ENCODE data around the gene BST2. TPM values are rescaled to one million over a fixed set of nuclear protein-coding genes. Genes with fewer than 3 reads are reported as not detected.

Gene BST2
- total RNA-seq, 1 donor, result 25.1 TPM

DNA sequence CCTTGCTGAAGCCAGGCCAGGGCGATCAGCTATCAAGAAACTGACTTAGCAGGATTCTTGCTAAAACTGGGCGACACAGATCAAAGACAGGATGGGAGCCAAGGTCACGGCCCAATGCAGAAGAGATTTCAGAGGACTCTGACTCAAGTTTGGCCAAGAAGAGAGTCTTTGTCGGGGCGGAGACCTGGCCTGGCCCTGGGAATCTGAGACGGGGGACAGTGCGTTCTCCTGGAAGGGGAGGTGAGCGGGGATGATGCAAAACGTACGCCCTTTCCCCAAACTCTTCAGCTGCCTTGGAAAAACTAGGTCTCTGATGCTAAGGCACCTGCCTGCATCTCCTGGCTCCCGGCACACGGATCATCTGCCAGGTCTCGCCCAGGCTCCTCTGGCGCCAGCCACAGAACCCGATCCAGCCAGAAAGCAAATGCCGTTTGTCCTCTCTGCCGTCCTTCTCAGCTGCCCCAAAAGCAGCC lies 24.2 kb upstream of the BST2 start:
- no peak overlapping the region for H3K4me3 ChIP-seq (ENCODE audit: low read length)
- no peaks in the 10 kb centered on the region for H3K9me3 ChIP-seq (ENCODE audit: low read depth, low read length)
- no peaks in the 10 kb centered on the region for H3K27me3 ChIP-seq (ENCODE audit: insufficient read depth, low read length)
- H3K4me1 ChIP-seq (ENCODE audit: insufficient read depth, low read length), result no peaks in the 10 kb centered on the region

DNA sequence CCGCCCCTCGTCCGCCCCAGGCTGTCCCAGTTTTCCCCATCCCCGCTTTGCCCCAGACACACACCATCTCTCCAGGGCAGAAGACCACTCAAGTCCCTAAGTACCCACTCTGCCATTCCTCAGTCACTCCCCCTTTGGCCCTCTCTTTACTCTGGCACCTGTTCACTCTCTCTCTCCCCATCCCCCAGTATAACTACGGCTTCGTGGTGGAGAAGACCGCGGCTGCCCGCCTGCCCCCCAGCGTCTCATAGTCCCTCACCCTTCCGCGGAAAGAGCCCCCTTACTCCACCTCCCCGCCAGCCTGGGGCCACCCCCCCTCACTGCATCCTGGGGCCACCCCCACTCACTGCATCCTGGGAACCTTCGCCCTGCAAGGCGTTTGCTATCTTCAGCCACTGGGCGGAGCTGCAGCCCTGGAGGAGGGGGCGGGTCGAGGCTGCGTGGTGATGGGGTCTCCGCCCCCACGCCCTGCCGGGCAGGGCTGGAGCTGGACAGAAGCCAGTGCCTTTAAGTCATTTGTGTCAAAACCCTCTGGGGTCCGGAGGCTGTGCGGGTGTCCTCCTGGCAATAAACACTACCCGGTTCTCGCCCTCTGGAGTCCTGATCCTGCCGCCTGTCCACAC lies 19.4 kb upstream of the BST2 start:
- Histone ChIP-seq H3K4me1 (ENCODE audit: insufficient read depth, low read length) (peaks cover 8% of the 10 kb centered on the region), H3K9me3 (ENCODE audit: low read depth, low read length) (no peaks in the 10 kb centered on the region), H3K4me3 (ENCODE audit: low read length) (no peak overlapping the region), H3K27me3 (ENCODE audit: insufficient read depth, low read length) (no peaks in the 10 kb centered on the region)

- peaks cover 17% of the 10 kb centered on the region for H3K4me1 ChIP-seq (ENCODE audit: insufficient read depth, low read length)
- no peak overlapping the region for H3K4me3 ChIP-seq (ENCODE audit: low read length)
- no peaks in the 10 kb centered on the region for H3K9me3 ChIP-seq (ENCODE audit: low read depth, low read length)
- no peaks in the 10 kb centered on the region for H3K27me3 ChIP-seq (ENCODE audit: insufficient read depth, low read length)
These were observed 18.2 kb upstream of the BST2 start for GRCh38 chr19:17423429-17424208.

DNA sequence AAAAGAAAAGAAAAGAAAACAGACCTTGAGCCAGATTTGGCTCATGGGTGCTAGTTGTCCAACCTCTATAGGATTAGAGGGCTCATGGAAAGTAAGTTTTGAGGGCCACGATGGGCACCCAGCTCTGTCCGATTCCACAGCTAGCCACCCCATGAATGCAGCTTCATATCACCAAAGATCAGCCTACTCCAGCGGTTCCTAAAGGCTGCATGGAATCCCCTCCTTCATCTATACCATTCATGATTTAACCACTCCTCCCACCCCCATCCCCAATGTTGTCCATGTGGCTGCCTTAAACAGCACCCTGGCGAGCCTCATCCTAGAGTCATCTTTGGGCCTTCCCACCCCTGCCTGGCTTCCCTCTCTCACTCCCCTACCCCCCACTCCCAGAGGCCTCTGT lies 16.5 kb upstream of the BST2 start:
- Histone ChIP-seq H3K4me1 (ENCODE audit: insufficient read depth, low read length) (peaks cover 17% of the 10 kb centered on the region), H3K9me3 (ENCODE audit: low read depth, low read length) (no peaks in the 10 kb centered on the region), H3K27me3 (ENCODE audit: insufficient read depth, low read length) (no peaks in the 10 kb centered on the region), H3K4me3 (ENCODE audit: low read length) (no peak overlapping the region)

- Histone ChIP-seq H3K9me3 (ENCODE audit: low read depth, low read length) (no peaks in the 10 kb centered on the region), H3K27me3 (ENCODE audit: insufficient read depth, low read length) (no peaks in the 10 kb centered on the region), H3K4me1 (ENCODE audit: insufficient read depth, low read length) (peaks cover 17% of the 10 kb centered on the region), H3K4me3 (ENCODE audit: low read length) (peak overlapping the region; percentile 62)
These were observed 15.1 kb upstream of the BST2 start for GRCh38 chr19:17420475-17420924.

- Histone ChIP-seq H3K4me1 (ENCODE audit: insufficient read depth, low read length) (peaks cover 17% of the 10 kb centered on the region), H3K9me3 (ENCODE audit: low read depth, low read length) (no peaks in the 10 kb centered on the region), H3K4me3 (ENCODE audit: low read length) (peak within 1 kb of the TSS; percentile 62), H3K27me3 (ENCODE audit: insufficient read depth, low read length) (no peaks in the 10 kb centered on the region)
These were observed 14.4 kb upstream of the BST2 start, which contains the start of gene MVB12A for GRCh38 chr19:17419621-17420474. Gene MVB12A, plus strand, starts transcription at chr19:17420047. Its CDS starts 89 bp downstream, at chr19:17420136.

GRCh38 chr19:17419154-17419620 lies 13.8 kb upstream of the BST2 start:
- Histone ChIP-seq H3K4me3 (ENCODE audit: low read length) (peak overlapping the region; percentile 62), H3K4me1 (ENCODE audit: insufficient read depth, low read length) (peaks cover 17% of the 10 kb centered on the region), H3K9me3 (ENCODE audit: low read depth, low read length) (no peaks in the 10 kb centered on the region)

GRCh38 chr19:17418710-17419109 lies 13.3 kb upstream of the BST2 start:
- no peak overlapping the region for H3K4me3 ChIP-seq (ENCODE audit: low read length)
- H3K9me3 ChIP-seq (ENCODE audit: low read depth, low read length), result no peaks in the 10 kb centered on the region
- H3K27me3 ChIP-seq (ENCODE audit: insufficient read depth, low read length), result no peaks in the 10 kb centered on the region
- peaks cover 17% of the 10 kb centered on the region for H3K4me1 ChIP-seq (ENCODE audit: insufficient read depth, low read length)

More at GRCh38 chr19:17419154-17419620, 13.8 kb upstream of the BST2 start:
- H3K27me3 ChIP-seq (ENCODE audit: insufficient read depth, low read length), result no peaks in the 10 kb centered on the region

DNA sequence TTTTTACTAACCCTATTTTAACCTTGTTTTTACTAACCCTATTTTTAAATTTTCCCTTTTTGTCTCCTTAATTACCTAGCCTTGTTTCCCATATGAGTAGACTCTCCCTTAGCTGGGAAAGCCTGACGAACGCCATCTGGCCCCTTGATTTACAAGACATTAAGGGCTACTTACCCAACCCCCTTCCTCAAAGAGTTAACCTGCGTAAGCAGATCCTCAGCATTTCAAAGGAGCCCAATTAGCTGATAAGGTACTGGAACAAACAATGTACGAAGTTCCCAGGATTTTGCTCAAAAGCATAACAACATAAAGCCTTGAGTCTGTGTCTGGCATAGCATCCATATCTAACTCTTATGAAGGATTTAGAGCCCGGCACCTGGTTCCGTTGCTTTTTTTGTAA lies 9.7 kb upstream of the BST2 start:
- no peak overlapping the region for H3K4me3 ChIP-seq (ENCODE audit: low read length)
- peaks cover 9% of the 10 kb centered on the region for H3K4me1 ChIP-seq (ENCODE audit: insufficient read depth, low read length)
- H3K9me3 ChIP-seq (ENCODE audit: low read depth, low read length), result no peaks in the 10 kb centered on the region
- H3K27me3 ChIP-seq (ENCODE audit: insufficient read depth, low read length), result no peaks in the 10 kb centered on the region

DNA sequence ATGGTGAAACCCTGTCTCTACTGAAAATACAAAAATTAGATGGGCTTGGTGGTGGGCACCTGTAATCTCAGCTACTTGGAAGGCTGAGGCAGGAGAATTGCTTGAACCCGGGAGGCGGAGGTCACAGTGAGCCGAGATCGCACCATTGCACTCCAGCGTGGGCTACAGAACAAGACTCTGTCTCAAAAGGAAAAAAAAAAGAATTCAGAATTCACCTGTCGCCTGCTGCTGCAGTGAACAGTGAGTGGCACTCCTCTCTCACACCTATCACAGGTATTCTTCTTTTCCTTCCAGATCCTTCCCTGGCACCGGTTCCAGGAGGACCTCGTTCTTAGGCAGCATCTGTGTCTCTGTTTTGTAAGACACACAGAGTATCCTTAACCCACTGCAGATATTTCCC lies 8.7 kb upstream of the BST2 start:
- Histone ChIP-seq H3K9me3 (ENCODE audit: low read depth, low read length) (no peaks in the 10 kb centered on the region), H3K4me1 (ENCODE audit: insufficient read depth, low read length) (peaks cover 4% of the 10 kb centered on the region), H3K27me3 (ENCODE audit: insufficient read depth, low read length) (no peaks in the 10 kb centered on the region), H3K4me3 (ENCODE audit: low read length) (no peak overlapping the region)

- H3K4me1 ChIP-seq (ENCODE audit: insufficient read depth, low read length), result peaks cover 4% of the 10 kb centered on the region
- no peak overlapping the region for H3K4me3 ChIP-seq (ENCODE audit: low read length)
- no peaks in the 10 kb centered on the region for H3K27me3 ChIP-seq (ENCODE audit: insufficient read depth, low read length)
- H3K9me3 ChIP-seq (ENCODE audit: low read depth, low read length), result no peaks in the 10 kb centered on the region
These were observed 6.4 kb upstream of the BST2 start for GRCh38 chr19:17411801-17412200.

GRCh38 chr19:17409990-17410389 lies 4.6 kb upstream of the BST2 start:
- Histone ChIP-seq H3K4me3 (ENCODE audit: low read length) (no peak overlapping the region), H3K4me1 (ENCODE audit: insufficient read depth, low read length) (peaks cover 17% of the 10 kb centered on the region), H3K27me3 (ENCODE audit: insufficient read depth, low read length) (no peaks in the 10 kb centered on the region), H3K9me3 (ENCODE audit: low read depth, low read length) (no peaks in the 10 kb centered on the region)

- Histone ChIP-seq H3K9me3 (ENCODE audit: low read depth, low read length) (no peaks in the 10 kb centered on the region), H3K4me1 (ENCODE audit: insufficient read depth, low read length) (peaks cover 33% of the 10 kb centered on the region), H3K27me3 (ENCODE audit: insufficient read depth, low read length) (no peaks in the 10 kb centered on the region), H3K4me3 (ENCODE audit: low read length) (peak overlapping the region; percentile 57)
These were observed 1.4 kb upstream of the BST2 start for GRCh38 chr19:17406887-17407196.

DNA sequence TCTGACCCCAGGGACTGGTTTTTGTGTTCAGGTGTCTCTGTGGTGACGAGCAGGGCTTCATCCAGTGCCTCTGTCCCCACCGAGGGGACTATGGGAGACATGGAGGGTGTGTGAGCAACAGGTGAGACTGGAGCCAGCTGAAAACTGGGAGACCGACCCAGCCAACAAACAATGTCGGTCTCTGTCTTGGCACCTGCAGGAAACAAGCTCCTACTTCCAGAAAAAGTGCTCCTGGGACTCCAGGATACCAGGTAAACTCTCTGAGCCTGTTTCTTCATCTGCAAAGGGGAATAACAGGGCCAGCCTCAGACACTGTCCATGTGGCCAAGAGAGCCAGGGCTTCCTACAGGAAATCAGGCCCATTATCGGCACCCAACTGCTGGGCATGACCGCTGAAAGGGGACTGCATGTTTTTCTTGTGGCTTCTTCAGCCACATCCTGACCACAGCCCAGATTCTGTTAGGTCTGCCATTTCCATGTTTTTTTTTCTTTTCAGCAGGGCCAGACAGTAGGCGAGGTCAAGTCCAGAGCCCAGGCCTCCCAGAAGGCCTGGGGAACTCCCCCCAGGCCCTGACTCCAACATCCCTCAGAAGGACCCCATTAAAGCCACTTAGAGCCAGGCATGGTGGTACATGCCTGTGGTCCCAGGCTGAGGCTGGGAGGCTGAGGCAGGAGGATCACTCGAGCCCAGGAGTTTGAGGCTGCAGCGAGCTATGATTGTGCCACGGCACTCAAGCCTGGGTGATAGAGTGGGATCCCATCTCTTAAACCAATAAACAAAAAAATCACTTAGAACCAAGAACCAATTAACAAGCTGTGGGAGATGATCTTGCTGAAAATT lies 836 bp upstream of the BST2 start:
- peaks cover 33% of the 10 kb centered on the region for H3K4me1 ChIP-seq (ENCODE audit: insufficient read depth, low read length)

More for the DNA sequence above, 836 bp upstream of the BST2 start:
- Histone ChIP-seq H3K27me3 (ENCODE audit: insufficient read depth, low read length) (no peaks in the 10 kb centered on the region), H3K9me3 (ENCODE audit: low read depth, low read length) (no peaks in the 10 kb centered on the region), H3K4me3 (ENCODE audit: low read length) (peak overlapping the region; percentile 57)

All from mononuclear cell (primary cell).